Stimulated activated CD4-positive, alpha-beta T cell treated with anti-CD3 and anti-CD28 coated beads, Interleukin-2, amount 100 ng/mL, for 24 hours (primary cell): ENCODE results near the gene KISS1.

Experiments
- DNase-seq, 2 donors: peaks; one replicate each; pipeline ENCODE4 v3.0.0-alpha.2; 2020

Gene KISS1

GRCh38 chr1:204190212-204191211 is 5.8 kb downstream of the KISS1 start:
- DNase-seq, result peak in 1 of 2 donors; percentile 20

GRCh38 chr1:204188959-204189639 is 7.2 kb downstream of the KISS1 start:
- no peak for DNase-seq

- DNase-seq, result no peak
These were observed 9.7 kb downstream of the KISS1 start for GRCh38 chr1:204186597-204186996.

- DNase-seq, result no peak
These were observed 15.2 kb downstream of the KISS1 start for GRCh38 chr1:204181116-204181515.

GRCh38 chr1:204180133-204180532 is 16.2 kb downstream of the KISS1 start:
- DNase-seq, result no peak

GRCh38 chr1:204178487-204179281 is 17.6 kb downstream of the KISS1 start:
- DNase-seq, result no peak

- no peak for DNase-seq
These were observed 19.2 kb downstream of the KISS1 start for GRCh38 chr1:204177133-204177532.

GRCh38 chr1:204176049-204176448 is 20.2 kb downstream of the KISS1 start:
- no peak for DNase-seq

GRCh38 chr1:204174958-204175357 is 21.3 kb downstream of the KISS1 start:
- no peak for DNase-seq

- no peak for DNase-seq
These were observed 23.8 kb downstream of the KISS1 start for GRCh38 chr1:204172404-204173029.

- DNase-seq, result no peak
These were observed 24.5 kb downstream of the KISS1 start for GRCh38 chr1:204171751-204172178.

- no peak for DNase-seq
These were observed 25.7 kb downstream of the KISS1 start for GRCh38 chr1:204170494-204171155.

GRCh38 chr1:204169858-204170257 is 26.4 kb downstream of the KISS1 start:
- DNase-seq, result no peak

- DNase-seq, result no peak
These were observed 28.6 kb downstream of the KISS1 start for GRCh38 chr1:204167730-204168129.

- no peak for DNase-seq
These were observed 30.1 kb downstream of the KISS1 start, which contains the start of gene REN for GRCh38 chr1:204166219-204166618. REN (minus strand) TSS chr1:204166337; CDS start chr1:204166293, 44 bp downstream.

GRCh38 chr1:204162494-204163074 is 33.7 kb downstream of the KISS1 start:
- peak; percentile 85 for DNase-seq

- DNase-seq, result no peak
These were observed 34.4 kb downstream of the KISS1 start for GRCh38 chr1:204161609-204162493.

GRCh38 chr1:204157962-204158361 is 38.3 kb downstream of the KISS1 start:
- DNase-seq, result no peak

- no peak for DNase-seq
These were observed 40.4 kb downstream of the KISS1 start for GRCh38 chr1:204155881-204156280.

GRCh38 chr1:204154568-204155255 is 41.6 kb downstream of the KISS1 start:
- no peak for DNase-seq
